Smooth muscle cell (in vitro differentiated cells): ENCODE data around the gene ABCC3. TPM values are rescaled to one million over a fixed set of nuclear protein-coding genes. Genes with fewer than 3 reads are reported as not detected.

Experiments used
- DNase-seq: peaks from one replicate; lab custom pipeline; 2025; ENCODE audit not compliant: unreplicated experiment; lab: John Stamatoyannopoulos, UW
- H2AFZ ChIP-seq: fragments of 200-600 bp; sonication (generic); 2 replicates; pipeline ENCODE4 v1.6.0; 2016; ENCODE audit warnings: antibody characterized with exemption, low read depth, mild to moderate bottlenecking
- H3F3A ChIP-seq: fragments of 200-600 bp; sonication (generic); 2 replicates; pipeline ENCODE4 v1.6.0; 2017; ENCODE audit warnings: antibody characterized with exemption, low read depth
- H3K27ac ChIP-seq: fragments of 200-600 bp; sonication (generic); 2 replicates; pipeline ENCODE4 v1.5.1; 2016; ENCODE audit warnings: low read depth, mild to moderate bottlenecking
- H3K27me3 ChIP-seq: fragments of 200-600 bp; sonication (generic); 2 replicates; pipeline ENCODE4 v1.6.1; 2016; ENCODE audit warnings: low read depth, mild to moderate bottlenecking
- H3K36me3 ChIP-seq: fragments of 200-600 bp; sonication (generic); 2 replicates; pipeline ENCODE4 v1.5.1; 2016; ENCODE audit warnings: low read depth
- H3K4me1 ChIP-seq: fragments of 200-600 bp; sonication (generic); 2 replicates; pipeline ENCODE4 v1.5.1; 2016; ENCODE audit warnings: low read depth
- H3K4me2 ChIP-seq: fragments of 200-600 bp; sonication (generic); 2 replicates; pipeline ENCODE4 v1.6.0; 2016; ENCODE audit warnings: mild to moderate bottlenecking
- H3K4me3 ChIP-seq: fragments of 200-600 bp; sonication (generic); 2 replicates; pipeline ENCODE4 v1.5.1; 2016; ENCODE audit warnings: mild to moderate bottlenecking
- H3K79me2 ChIP-seq: fragments of 200-600 bp; sonication (generic); 2 replicates; pipeline ENCODE4 v1.6.0; 2016; ENCODE audit warnings: low read depth, mild to moderate bottlenecking
- H3K9ac ChIP-seq: fragments of 200-600 bp; sonication (generic); 2 replicates; pipeline ENCODE4 v1.6.0; 2016; ENCODE audit warnings: low read depth
- H3K9me3 ChIP-seq: fragments of 200-600 bp; sonication (generic); replicated peaks from 2 replicates; pipeline ENCODE4 v1.5.1; 2016; ENCODE audit warnings: low read depth
- H4K20me1 ChIP-seq: fragments of 200-600 bp; sonication (generic); 2 replicates; pipeline ENCODE4 v1.6.0; 2016; ENCODE audit warnings: low read depth
- WGBS: methylation state at CpG from one replicate; pipeline ENCODE4 v1.1.7; 2016; ENCODE audit warnings: low lambda C conversion rate; 5-methylcytosine and 5-hydroxymethylcytosine counted together
- polyA plus RNA-seq: library from polyadenylated mRNA; unstranded; fragments of >200 nt; fragmentation: Nextera tagmentation; extraction: Ambion mirVana; gene quantifications from 2 replicates; pipeline ENCODE4 v1.2.1, GENCODE V29; 2016
- total RNA-seq: library from RNA; depleted of rRNA; stranded (reverse); fragments of >200 nt; gene quantifications from 2 replicates; pipeline ENCODE4 v1.2.3, GENCODE V29; 2014
- TF ChIP-seq, protein P1 (sequence below): fragments of 200-600 bp; sonication (generic); IDR thresholded peaks from 2 replicates; pipeline ENCODE4 v1.5.1; 2017; ENCODE audit warnings: borderline replicate concordance, mild to moderate bottlenecking, antibody characterized with exemption; ENCODE audit not compliant: insufficient read depth, poor library complexity, severe bottlenecking

Gene ABCC3
- total and polyA plus RNA-seq, 2 experiments from 2014 or later: 1.3 TPM

GRCh38 chr17:50638966-50639713, 4.5 kb downstream of the ABCC3 start:
- Histone ChIP-seq H3K27ac (peak overlapping the region; percentile 92), H3K27me3 (peaks cover 27% of the 10 kb centered on the region), H3K36me3 (no peaks in the 10 kb centered on the region), H4K20me1 (no peaks in the 10 kb centered on the region), H3K4me1 (peaks cover 23% of the 10 kb centered on the region), H3K79me2 (no peaks in the 10 kb centered on the region), H3K9me3 (no peaks in the 10 kb centered on the region), H3F3A (peaks cover 29% of the 10 kb centered on the region), H3K9ac (peak overlapping the region; percentile 19), H3K4me2 (peak overlapping the region; percentile 61), H3K4me3 (no peak overlapping the region), H2AFZ (no peak overlapping the region)
- WGBS: 17% methylated on average over 9 of the region's 9 CpGs
- DNase-seq: peak; percentile 74
- TF ChIP-seq, protein P1, sequence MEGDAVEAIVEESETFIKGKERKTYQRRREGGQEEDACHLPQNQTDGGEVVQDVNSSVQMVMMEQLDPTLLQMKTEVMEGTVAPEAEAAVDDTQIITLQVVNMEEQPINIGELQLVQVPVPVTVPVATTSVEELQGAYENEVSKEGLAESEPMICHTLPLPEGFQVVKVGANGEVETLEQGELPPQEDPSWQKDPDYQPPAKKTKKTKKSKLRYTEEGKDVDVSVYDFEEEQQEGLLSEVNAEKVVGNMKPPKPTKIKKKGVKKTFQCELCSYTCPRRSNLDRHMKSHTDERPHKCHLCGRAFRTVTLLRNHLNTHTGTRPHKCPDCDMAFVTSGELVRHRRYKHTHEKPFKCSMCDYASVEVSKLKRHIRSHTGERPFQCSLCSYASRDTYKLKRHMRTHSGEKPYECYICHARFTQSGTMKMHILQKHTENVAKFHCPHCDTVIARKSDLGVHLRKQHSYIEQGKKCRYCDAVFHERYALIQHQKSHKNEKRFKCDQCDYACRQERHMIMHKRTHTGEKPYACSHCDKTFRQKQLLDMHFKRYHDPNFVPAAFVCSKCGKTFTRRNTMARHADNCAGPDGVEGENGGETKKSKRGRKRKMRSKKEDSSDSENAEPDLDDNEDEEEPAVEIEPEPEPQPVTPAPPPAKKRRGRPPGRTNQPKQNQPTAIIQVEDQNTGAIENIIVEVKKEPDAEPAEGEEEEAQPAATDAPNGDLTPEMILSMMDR: no peak

DNA sequence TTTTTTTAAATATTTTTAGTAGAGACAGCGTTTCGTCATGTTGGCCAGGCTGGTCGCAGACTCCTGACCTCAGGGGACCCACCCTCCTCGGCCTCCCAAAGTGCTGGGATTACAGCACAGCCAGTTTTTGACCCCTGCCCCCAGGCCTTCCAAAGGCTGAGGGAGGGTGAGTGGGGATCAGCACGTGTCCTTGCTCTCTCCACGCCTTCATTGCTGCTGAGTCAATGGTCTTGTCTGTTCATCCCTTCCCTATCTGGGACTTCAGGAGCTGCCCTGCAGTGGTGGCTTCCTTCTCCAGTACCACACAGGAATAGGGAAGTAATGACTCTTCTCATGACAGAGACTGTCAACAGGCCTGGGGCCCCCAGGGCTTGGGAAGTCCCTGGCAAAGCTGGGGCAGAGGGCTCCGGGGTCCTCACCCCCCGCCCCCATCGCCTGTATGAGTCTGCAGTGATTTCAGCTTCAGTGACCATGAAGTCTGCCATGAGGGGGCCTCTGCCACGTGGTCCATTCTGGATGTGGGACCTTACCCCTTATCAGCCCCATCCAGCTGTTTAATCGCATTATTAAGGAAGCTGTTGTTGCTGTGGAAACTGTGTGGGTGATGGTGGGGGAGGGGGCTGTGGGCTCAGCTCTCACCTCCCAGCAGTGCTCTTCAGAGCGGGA, 6.1 kb downstream of the ABCC3 start:
- Histone ChIP-seq H4K20me1 (no peaks in the 10 kb centered on the region), H3K36me3 (no peaks in the 10 kb centered on the region), H3K79me2 (no peaks in the 10 kb centered on the region), H3K27me3 (peaks cover 11% of the 10 kb centered on the region), H3K4me3 (no peak overlapping the region), H3K4me2 (peak overlapping the region; percentile 61), H3K4me1 (peaks cover 18% of the 10 kb centered on the region), H3K27ac (peak overlapping the region; percentile 92), H3F3A (peaks cover 29% of the 10 kb centered on the region), H3K9me3 (no peaks in the 10 kb centered on the region), H2AFZ (peak overlapping the region; percentile 22), H3K9ac (peak overlapping the region; percentile 48)
- WGBS: 32% methylated on average over 12 of the region's 12 CpGs
- TF ChIP-seq, protein P1: no peak
- DNase-seq: no peak

- no peak for DNase-seq
- H3K4me2 ChIP-seq: peak overlapping the region; percentile 61
- no peaks in the 10 kb centered on the region for H4K20me1 ChIP-seq
- H3K36me3 ChIP-seq: no peaks in the 10 kb centered on the region
- H2AFZ ChIP-seq: peak overlapping the region; percentile 22
- peak overlapping the region; percentile 92 for H3K27ac ChIP-seq
- H3K27me3 ChIP-seq: peaks cover 6% of the 10 kb centered on the region
- TF ChIP-seq, protein P1: no peak
- H3K4me1 ChIP-seq: peaks cover 18% of the 10 kb centered on the region
- H3F3A ChIP-seq: peaks cover 29% of the 10 kb centered on the region
- H3K4me3 ChIP-seq: no peak overlapping the region
- no peaks in the 10 kb centered on the region for H3K79me2 ChIP-seq
- H3K9me3 ChIP-seq: no peaks in the 10 kb centered on the region
- peak overlapping the region; percentile 48 for H3K9ac ChIP-seq
- 58% methylated on average over 3 of the region's 3 CpGs for WGBS
These were observed 6.7 kb downstream of the ABCC3 start for GRCh38 chr17:50641357-50641756.
